ENCODE data around the gene GABRR3. TPM values are rescaled to one million over a fixed set of nuclear protein-coding genes. Genes with fewer than 3 reads are reported as not detected.

The GABRR3 gene
- total RNA-seq, 2 donors from 2014 or later, result 0.34 TPM; not detected in 1

DNA sequence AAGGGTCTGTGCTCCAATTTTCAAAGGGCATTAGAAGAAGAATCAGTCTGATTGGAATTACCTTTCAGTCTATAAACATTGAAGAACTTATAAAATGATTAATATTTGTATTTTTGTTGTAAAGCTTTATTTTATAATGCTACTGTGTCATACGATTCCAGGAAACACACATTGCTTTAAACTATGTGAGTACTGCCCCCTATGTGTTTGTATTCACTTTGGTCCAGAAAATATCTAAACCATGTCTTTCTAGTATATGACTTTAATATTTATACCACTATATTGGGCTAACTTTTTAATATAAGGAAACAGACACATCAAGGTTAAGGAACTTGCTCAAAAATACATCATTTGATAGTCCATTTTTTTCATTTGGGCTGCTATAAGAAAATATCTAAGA lies 59.6 kb downstream of the GABRR3 start:
- 78% methylated on average over 1 of the region's 1 CpG for WGBS
- no peak overlapping the region for H3K4me3 ChIP-seq
- no peak for DNase-seq (ENCODE audit: low spot score)
- no peaks in the 10 kb centered on the region for H3K9me3 ChIP-seq
- H3K36me3 ChIP-seq, result no peaks in the 10 kb centered on the region
- no peak for TF ChIP-seq POLR2AphosphoS5 (IDR thresholded peaks at IDR 0.05)
- TF ChIP-seq, protein P1, sequence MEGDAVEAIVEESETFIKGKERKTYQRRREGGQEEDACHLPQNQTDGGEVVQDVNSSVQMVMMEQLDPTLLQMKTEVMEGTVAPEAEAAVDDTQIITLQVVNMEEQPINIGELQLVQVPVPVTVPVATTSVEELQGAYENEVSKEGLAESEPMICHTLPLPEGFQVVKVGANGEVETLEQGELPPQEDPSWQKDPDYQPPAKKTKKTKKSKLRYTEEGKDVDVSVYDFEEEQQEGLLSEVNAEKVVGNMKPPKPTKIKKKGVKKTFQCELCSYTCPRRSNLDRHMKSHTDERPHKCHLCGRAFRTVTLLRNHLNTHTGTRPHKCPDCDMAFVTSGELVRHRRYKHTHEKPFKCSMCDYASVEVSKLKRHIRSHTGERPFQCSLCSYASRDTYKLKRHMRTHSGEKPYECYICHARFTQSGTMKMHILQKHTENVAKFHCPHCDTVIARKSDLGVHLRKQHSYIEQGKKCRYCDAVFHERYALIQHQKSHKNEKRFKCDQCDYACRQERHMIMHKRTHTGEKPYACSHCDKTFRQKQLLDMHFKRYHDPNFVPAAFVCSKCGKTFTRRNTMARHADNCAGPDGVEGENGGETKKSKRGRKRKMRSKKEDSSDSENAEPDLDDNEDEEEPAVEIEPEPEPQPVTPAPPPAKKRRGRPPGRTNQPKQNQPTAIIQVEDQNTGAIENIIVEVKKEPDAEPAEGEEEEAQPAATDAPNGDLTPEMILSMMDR (IDR thresholded peaks at IDR 0.05), result no peak
- no peak for TF ChIP-seq POLR2A (IDR thresholded peaks at IDR 0.05)
- H3K4me1 ChIP-seq (replicated peaks), result no peaks in the 10 kb centered on the region
- intact Hi-C loops (cut with DNase I), result no loop called here
- no peaks in the 10 kb centered on the region for H3K27me3 ChIP-seq (replicated peaks; ENCODE audit: insufficient read depth)
- no peak overlapping the region for H3K27ac ChIP-seq

DNA sequence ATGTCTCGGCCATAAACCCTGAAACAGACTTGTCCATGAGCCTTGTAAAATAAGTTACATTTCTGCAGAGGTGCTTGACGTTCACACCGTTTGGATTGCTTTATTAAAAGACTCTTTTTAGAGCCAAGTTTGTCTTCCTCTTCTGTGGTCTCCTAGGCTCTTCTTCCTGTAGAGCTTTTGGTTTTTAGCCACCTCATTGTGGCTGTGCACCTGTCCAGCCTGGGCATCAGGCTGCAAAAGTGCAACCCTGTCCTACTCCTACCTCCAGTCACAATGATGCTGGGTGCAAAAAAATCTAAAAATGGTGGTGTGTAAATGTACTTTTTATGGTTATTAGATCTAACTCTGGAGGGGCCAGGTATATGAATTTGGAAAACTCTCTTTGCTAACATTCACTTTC lies 60.1 kb downstream of the GABRR3 start:
- no peak for TF ChIP-seq POLR2A (IDR thresholded peaks at IDR 0.05)
- TF ChIP-seq, protein P1 (IDR thresholded peaks at IDR 0.05), result no peak
- TF ChIP-seq POLR2AphosphoS5 (IDR thresholded peaks at IDR 0.05), result no peak

DNA sequence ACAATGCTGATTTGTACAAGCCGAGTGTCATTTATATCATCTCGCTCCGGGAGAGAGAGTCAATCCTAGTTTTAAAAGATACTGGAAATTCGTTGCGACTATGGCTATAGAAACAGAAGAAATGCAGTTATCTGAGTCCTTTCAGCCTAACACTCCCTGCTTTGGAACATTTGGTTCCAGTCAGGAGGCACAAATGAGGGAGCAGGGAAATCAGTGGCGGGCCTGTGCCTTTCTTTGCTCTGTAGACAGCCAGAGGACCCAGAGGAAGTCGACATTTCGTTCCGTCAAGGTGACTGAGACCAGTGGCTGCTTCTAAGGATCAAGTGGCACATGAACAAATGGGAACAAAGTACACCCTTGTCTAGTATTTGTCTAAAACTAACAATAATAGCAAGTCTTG lies 62.1 kb downstream of the GABRR3 start:
- intact Hi-C loops (cut with DNase I), result loop anchor here (5.0 kb wide), 1 partner anchor 151 kb away; the partner anchor contains the start of gene CRYBG3

More for the DNA sequence above, 60.1 kb downstream of the GABRR3 start:
- H3K27ac ChIP-seq, result no peak overlapping the region
- H3K36me3 ChIP-seq, result no peaks in the 10 kb centered on the region
- no peaks in the 10 kb centered on the region for H3K9me3 ChIP-seq
- H3K4me3 ChIP-seq, result no peak overlapping the region
- no peaks in the 10 kb centered on the region for H3K27me3 ChIP-seq (replicated peaks; ENCODE audit: insufficient read depth)
- no peak for DNase-seq (ENCODE audit: low spot score)
- WGBS, result 21% methylated on average over 3 of the region's 3 CpGs
- intact Hi-C loops (cut with DNase I), result loop anchor here (5.0 kb wide), 1 partner anchor 153 kb away; the partner anchor contains the start of gene CRYBG3
- no peaks in the 10 kb centered on the region for H3K4me1 ChIP-seq (replicated peaks)

DNA sequence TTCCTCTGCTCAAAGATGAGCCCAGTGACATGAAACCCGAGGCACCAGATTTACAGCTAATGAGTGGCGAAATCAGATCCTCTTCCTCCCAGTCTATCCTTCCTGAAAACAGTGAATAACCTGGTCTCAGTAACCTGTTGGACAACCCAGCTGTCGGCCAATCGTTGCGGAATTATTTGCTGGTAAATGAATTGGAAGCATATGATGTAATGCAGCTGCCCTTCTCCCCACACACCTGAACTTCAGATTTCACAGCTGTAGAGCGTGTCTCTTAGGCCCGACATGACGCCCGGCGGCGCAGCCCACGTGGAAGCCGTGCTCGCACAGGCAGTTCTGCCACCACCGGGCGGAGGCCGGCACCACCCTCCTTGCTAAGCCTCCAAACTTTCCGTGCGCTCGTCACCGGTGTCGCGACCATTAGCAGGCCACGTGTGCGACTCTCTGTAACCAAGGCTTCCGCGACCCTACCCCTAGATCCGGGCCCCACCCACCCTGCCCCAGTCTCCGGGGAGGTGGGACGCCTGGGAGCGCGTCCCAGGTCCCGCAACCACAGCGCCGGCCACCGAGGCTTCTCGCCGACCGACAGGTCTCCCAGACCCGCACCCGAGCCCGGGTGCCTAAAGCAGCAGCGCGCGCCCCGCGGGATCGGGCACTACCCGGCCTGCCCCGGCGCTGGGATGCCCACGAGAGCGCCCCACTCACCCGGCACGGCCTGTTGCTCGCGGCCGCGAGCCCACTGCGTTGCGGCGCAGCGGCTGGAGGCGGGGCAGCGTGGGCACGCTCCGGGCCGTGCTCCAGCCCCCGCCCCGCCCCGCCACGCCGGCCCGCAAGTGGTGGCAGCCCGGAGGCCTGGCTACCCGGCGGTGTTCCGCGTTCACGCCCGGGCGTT lies 63.2 kb downstream of the GABRR3 start, which contains the start of gene RIOX2:
RIOX2 (minus strand) TSS at position 753 of the 889 bp plus-strand sequence. CDS start 4,838 bp downstream, outside the sequence.
- Histone ChIP-seq H3K27ac (peak within 1 kb of the TSS; percentile 75 to 85), H3K27me3 (replicated peaks; ENCODE audit: insufficient read depth) (no peaks in the 10 kb centered on the region), H3K4me3 (peak within 1 kb of the TSS; percentile 57 to 65), H3K4me1 (replicated peaks) (no peaks in the 10 kb centered on the region), H3K9me3 (no peaks in the 10 kb centered on the region), H3K36me3 (no peaks in the 10 kb centered on the region)
- peak; percentile 75 for DNase-seq (ENCODE audit: low spot score)
- intact Hi-C loops (cut with DNase I), result loop anchor here (5.0 kb wide), 1 partner anchor 150 kb away; the partner anchor contains the start of gene CRYBG3
- WGBS, result under 1% methylated on average over 61 of the region's 82 CpGs
- TF ChIP-seq POLR2A (IDR thresholded peaks at IDR 0.05) (peak; percentile 32), POLR2AphosphoS5 (IDR thresholded peaks at IDR 0.05) (peak; percentile 58)
- TF ChIP-seq, protein P1 (IDR thresholded peaks at IDR 0.05), result peak in 1 of 4 experiments; percentile 9

More for the DNA sequence above, 62.1 kb downstream of the GABRR3 start:
- Histone ChIP-seq H3K4me1 (replicated peaks) (no peaks in the 10 kb centered on the region), H3K36me3 (no peaks in the 10 kb centered on the region), H3K4me3 (no peak overlapping the region), H3K27me3 (replicated peaks; ENCODE audit: insufficient read depth) (no peaks in the 10 kb centered on the region), H3K9me3 (no peaks in the 10 kb centered on the region), H3K27ac (peak overlapping the region in 1 of 2 donors; percentile 75)
- 81% methylated on average over 9 of the region's 9 CpGs for WGBS
- DNase-seq (ENCODE audit: low spot score), result no peak
- TF ChIP-seq, protein P1 (IDR thresholded peaks at IDR 0.05), result no peak
- TF ChIP-seq POLR2AphosphoS5 (IDR thresholded peaks at IDR 0.05) (no peak), POLR2A (IDR thresholded peaks at IDR 0.05) (no peak)

Data from prostate gland (tissue), 2 donors.